Peyer's patch (tissue), 4 donors: Measurements from ENCODE around the gene PCDHGB1. TPM values are rescaled to one million over a fixed set of nuclear protein-coding genes. Genes with fewer than 3 reads are reported as not detected.
"Not testable (repeated sequence)": the region's sequence is repeated elsewhere in the genome, so short reads cannot be mapped to it uniquely, and the experiment has no call there.

Experiments used
- DNase-seq, 3 donors: peaks; one replicate each; pipeline ENCODE4 v3.0.0-alpha.2; 2017 to 2019
- H3K27ac ChIP-seq, 4 donors: fragments of 200-600 bp; sonication (generic); one replicate each; pipeline ENCODE4 v1.5.1; 2016 to 2019
- H3K27me3 ChIP-seq, 2 donors: fragments of 200-600 bp; sonication (generic); one replicate each; pipeline ENCODE4 v1.5.1; 2019
- H3K36me3 ChIP-seq, 3 donors: fragments of 200-600 bp; sonication (generic); one replicate each; pipeline ENCODE4 v1.5.1; 2016 to 2019
- H3K4me1 ChIP-seq, 4 donors: fragments of 200-600 bp; sonication (generic); one replicate each; pipeline ENCODE4 v1.5.1; 2016 to 2019
- H3K4me3 ChIP-seq, 4 donors: fragments of 200-600 bp; sonication (generic); 1 replicate in 3 of 4; 2 replicates in 1 of 4; pipeline ENCODE4 v1.5.1; 2016 to 2019; ENCODE audit warnings: mild to moderate bottlenecking in 1 of 4
- H3K9me3 ChIP-seq, 4 donors: fragments of 200-600 bp; sonication (generic); one replicate each; pipeline ENCODE4 v1.5.1; 2016 to 2019; ENCODE audit warnings: mild to moderate bottlenecking in 1 of 4
- POLR2A ChIP-seq, 2 donors: fragments of 450-650 bp; IDR thresholded peaks; one replicate each; pipeline ENCODE4 v1.5.1; 2017; ENCODE audit warnings: antibody characterized with exemption in 2 of 2, mild to moderate bottlenecking in 2 of 2, moderate library complexity in 2 of 2
- total RNA-seq, 4 donors: library from RNA; depleted of rRNA; stranded (reverse); fragments of >200 nt; gene quantifications; one replicate each; pipeline ENCODE4 v1.1.0, GENCODE V29; 2016
- TF ChIP-seq, protein P1 (sequence below), 6 experiments: fragments of 450-650 bp in 4 of 6; fragments of 200-600 bp in 2 of 6; sonication (generic) in 1 of 6; IDR thresholded peaks; one replicate each; pipeline ENCODE4 v1.5.1; 2017 to 2019; ENCODE audit warnings: antibody characterized with exemption in 6 of 6, mild to moderate bottlenecking in 3 of 6, moderate library complexity in 1 of 6

The PCDHGB1 gene
- total RNA-seq, 4 donors from 2014 or later, result 0.27 to 0.53 (median 0.47) TPM; not detected in 1

DNA sequence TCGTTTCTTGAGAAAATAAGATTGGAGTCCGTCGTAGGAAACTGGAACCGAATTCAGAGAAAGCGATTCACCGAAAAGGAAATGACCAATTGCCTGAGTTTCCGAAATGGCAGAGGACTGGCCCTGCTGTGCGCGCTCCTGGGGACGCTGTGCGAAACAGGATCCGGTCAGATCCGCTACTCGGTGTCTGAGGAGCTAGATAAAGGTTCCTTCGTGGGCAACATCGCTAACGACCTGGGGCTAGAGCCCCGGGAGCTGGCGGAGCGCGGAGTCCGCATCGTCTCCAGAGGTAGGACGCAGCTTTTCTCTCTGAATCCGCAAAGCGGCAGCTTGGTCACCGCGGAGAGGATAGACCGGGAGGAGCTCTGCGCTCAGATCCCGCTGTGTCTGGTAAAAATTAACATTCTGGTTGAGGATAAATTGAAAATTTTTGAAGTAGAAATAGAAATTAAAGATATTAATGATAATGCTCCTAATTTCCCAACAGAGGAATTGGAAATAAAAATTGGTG lies 5.9 kb upstream of the PCDHGB1 start:
- DNase-seq, result no peak
- H3K27me3 ChIP-seq, result no peaks in the 10 kb centered on the region
- no peak overlapping the region for H3K27ac ChIP-seq

DNA sequence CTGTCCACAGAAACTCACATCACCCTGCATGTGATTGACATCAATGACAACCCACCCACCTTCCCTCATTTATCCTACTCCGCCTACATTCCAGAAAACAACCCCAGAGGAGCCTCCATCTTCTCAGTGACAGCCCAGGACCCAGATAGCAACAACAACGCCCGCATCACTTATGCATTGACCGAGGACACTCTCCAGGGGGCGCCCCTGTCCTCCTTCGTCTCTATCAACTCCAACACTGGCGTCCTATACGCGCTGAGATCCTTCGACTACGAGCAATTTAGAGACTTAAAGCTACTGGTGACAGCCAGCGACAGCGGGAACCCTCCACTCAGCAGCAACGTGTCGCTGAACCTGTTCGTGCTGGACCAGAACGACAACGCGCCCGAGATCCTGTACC lies 4.6 kb upstream of the PCDHGB1 start:
- H3K27me3 ChIP-seq, result no peaks in the 10 kb centered on the region
- no peak for DNase-seq
- peaks cover 0 to 40% (median 8%) of the 10 kb centered on the region in 4 donors for H3K9me3 ChIP-seq
- no peak overlapping the region for H3K27ac ChIP-seq
- H3K4me1 ChIP-seq, result no peaks in the 10 kb centered on the region
- TF ChIP-seq, protein P1, sequence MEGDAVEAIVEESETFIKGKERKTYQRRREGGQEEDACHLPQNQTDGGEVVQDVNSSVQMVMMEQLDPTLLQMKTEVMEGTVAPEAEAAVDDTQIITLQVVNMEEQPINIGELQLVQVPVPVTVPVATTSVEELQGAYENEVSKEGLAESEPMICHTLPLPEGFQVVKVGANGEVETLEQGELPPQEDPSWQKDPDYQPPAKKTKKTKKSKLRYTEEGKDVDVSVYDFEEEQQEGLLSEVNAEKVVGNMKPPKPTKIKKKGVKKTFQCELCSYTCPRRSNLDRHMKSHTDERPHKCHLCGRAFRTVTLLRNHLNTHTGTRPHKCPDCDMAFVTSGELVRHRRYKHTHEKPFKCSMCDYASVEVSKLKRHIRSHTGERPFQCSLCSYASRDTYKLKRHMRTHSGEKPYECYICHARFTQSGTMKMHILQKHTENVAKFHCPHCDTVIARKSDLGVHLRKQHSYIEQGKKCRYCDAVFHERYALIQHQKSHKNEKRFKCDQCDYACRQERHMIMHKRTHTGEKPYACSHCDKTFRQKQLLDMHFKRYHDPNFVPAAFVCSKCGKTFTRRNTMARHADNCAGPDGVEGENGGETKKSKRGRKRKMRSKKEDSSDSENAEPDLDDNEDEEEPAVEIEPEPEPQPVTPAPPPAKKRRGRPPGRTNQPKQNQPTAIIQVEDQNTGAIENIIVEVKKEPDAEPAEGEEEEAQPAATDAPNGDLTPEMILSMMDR (IDR thresholded peaks at IDR 0.05), result no peak
- TF ChIP-seq POLR2A (IDR thresholded peaks at IDR 0.05), result no peak
- H3K36me3 ChIP-seq, result no peaks in the 10 kb centered on the region
- H3K4me3 ChIP-seq, result no peak overlapping the region

More for the DNA sequence above, 5.9 kb upstream of the PCDHGB1 start:
- no peaks in the 10 kb centered on the region for H3K4me1 ChIP-seq
- no peaks in the 10 kb centered on the region for H3K36me3 ChIP-seq
- TF ChIP-seq POLR2A (IDR thresholded peaks at IDR 0.05), result no peak
- TF ChIP-seq, protein P1 (IDR thresholded peaks at IDR 0.05), result no peak
- peaks cover 0 to 47% (median 11%) of the 10 kb centered on the region in 4 donors for H3K9me3 ChIP-seq
- no peak overlapping the region for H3K4me3 ChIP-seq

DNA sequence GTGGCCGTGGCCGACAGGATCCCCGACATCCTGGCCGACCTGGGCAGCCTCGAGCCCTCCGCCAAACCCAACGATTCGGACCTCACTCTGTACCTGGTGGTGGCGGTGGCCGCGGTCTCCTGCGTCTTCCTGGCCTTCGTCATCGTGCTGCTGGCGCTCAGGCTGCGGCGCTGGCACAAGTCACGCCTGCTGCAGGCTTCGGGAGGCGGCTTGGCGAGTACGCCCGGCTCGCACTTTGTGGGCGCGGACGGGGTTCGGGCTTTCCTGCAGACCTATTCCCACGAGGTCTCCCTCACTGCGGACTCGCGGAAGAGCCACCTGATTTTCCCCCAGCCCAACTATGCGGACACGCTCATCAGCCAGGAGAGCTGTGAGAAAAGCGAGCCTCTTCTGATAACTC lies 3.9 kb upstream of the PCDHGB1 start:
- not testable (repeated sequence) for H3K27me3 ChIP-seq, DNase-seq
- H3K9me3 ChIP-seq, result peaks cover 0 to 41% (median 8%) of the 10 kb centered on the region in 4 donors

DNA sequence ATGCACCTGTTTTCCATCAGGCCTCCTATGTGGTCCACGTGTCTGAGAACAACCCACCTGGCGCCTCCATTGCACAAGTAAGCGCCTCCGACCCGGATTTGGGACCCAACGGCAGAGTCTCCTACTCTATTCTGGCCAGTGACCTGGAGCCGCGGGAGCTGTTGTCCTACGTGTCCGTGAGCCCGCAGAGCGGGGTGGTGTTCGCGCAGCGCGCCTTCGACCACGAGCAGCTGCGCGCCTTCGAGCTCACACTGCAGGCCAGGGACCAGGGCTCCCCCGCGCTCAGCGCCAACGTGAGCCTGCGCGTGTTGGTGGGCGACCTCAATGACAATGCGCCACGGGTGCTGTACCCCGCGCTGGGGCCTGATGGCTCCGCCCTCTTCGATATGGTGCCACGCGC lies 1.7 kb downstream of the PCDHGB1 start:
- Histone ChIP-seq H3K36me3 (no peaks in the 10 kb centered on the region), H3K4me3 (no peak overlapping the region), H3K27me3 (no peaks in the 10 kb centered on the region), H3K4me1 (no peaks in the 10 kb centered on the region), H3K27ac (no peak overlapping the region), H3K9me3 (peaks cover 0 to 38% (median 5%) of the 10 kb centered on the region in 4 donors)
- TF ChIP-seq, protein P1 (IDR thresholded peaks at IDR 0.05), result no peak
- TF ChIP-seq POLR2A (IDR thresholded peaks at IDR 0.05), result no peak
- no peak for DNase-seq

More for the DNA sequence above, 3.9 kb upstream of the PCDHGB1 start:
- not testable (repeated sequence) for H3K27ac ChIP-seq, H3K4me3 ChIP-seq, H3K36me3 ChIP-seq, H3K4me1 ChIP-seq

DNA sequence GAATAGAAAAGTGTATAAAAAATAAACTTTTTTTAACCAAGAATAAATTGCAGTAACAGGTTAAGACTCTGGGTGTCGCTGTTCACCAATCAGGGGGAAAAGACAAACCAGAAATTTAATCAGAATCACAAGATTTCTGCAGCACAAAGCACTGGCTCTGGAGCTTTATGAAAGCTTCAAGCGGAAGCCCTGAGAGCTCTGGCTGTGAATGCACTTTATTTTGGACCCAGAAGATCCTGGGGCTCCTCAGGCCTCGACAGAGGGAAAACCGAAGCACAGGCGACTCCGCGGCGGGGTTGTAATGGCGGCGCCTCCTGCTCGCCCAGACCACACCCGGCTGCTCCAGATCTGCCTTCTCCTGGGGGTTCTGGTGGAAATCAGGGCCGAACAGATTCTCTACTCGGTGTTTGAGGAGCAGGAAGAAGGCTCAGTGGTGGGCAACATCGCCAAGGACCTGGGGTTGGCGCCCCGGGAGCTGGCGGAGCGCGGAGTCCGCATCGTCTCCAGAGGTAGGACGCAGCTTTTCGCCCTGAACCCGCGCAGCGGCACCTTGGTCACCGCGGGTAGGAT lies 5.1 kb downstream of the PCDHGB1 start, which contains the start of gene PCDHGA4:
Gene PCDHGA4, plus strand, starts transcription at position 122 of the 570 bp plus-strand sequence. Its CDS starts 87 bp downstream, at position 209.
- no peaks in the 10 kb centered on the region for H3K27me3 ChIP-seq
- no peak within 1 kb of the TSS for H3K27ac ChIP-seq
- peak within 1 kb of the TSS in 2 of 4 donors; percentile 30 to 32 for H3K4me3 ChIP-seq
- DNase-seq, result no peak
- TF ChIP-seq, protein P1 (IDR thresholded peaks at IDR 0.05), result peak in 4 of 6 experiments; percentile 3 to 25 (median 8)
- no peak for TF ChIP-seq POLR2A (IDR thresholded peaks at IDR 0.05)
- H3K9me3 ChIP-seq, result peaks cover 0 to 53% (median 7%) of the 10 kb centered on the region in 4 donors
- H3K36me3 ChIP-seq, result no peaks in the 10 kb centered on the region
- no peaks in the 10 kb centered on the region for H3K4me1 ChIP-seq

DNA sequence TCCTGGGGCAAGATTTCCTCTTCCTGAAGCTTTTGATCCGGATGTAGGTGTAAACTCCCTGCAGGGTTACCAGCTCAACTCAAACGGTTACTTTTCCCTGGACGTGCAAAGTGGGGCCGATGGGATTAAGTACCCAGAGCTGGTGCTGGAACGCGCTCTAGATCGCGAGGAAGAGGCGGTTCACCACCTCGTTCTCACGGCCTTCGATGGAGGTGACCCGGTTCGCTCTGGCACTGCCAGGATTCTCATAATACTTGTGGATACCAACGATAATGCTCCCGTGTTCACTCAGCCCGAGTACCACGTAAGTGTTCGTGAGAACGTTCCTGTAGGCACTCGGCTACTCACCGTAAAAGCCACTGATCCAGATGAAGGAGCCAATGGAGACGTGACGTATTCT lies 5.7 kb downstream of the PCDHGB1 start:
- no peak for DNase-seq
- H3K4me3 ChIP-seq, result no peak overlapping the region
- TF ChIP-seq, protein P1 (IDR thresholded peaks at IDR 0.05), result no peak
- TF ChIP-seq POLR2A (IDR thresholded peaks at IDR 0.05), result no peak
- peaks cover 0 to 58% (median 7%) of the 10 kb centered on the region in 4 donors for H3K9me3 ChIP-seq
- H3K4me1 ChIP-seq, result no peaks in the 10 kb centered on the region
- no peaks in the 10 kb centered on the region for H3K27me3 ChIP-seq
- H3K36me3 ChIP-seq, result no peaks in the 10 kb centered on the region
- no peak overlapping the region for H3K27ac ChIP-seq
